ENCODE data around the gene MAPK6.

DNA sequence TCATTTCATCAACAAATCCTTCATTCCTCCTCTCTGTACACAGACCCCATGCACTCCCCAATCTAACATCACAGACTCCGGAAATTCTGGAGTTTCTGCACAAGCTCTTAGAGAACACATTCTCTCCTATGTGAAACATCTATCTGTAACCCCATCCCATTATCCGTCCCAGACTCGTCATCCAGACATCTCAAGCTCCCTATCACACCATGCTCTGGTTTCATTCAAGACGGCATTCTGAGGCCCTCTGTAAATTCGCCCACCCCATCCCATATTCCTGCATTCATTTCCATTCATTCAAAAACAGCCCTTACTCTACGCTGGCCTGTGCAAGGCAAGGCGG is 48.0 kb upstream of the MAPK6 start:
- TF ChIP-seq EZH2 (IDR thresholded peaks at IDR 0.05; ENCODE audit: insufficient read depth, low read length): no peak
- no peak for TF ChIP-seq CTCF (IDR thresholded peaks at IDR 0.05; ENCODE audit: insufficient read depth, low read depth, low read length)
